Measurements from ENCODE around the gene RNF111. TPM values are rescaled to one million over a fixed set of nuclear protein-coding genes. Genes with fewer than 3 reads are reported as not detected.
A peak's percentile ranks its signal among the peaks of the same experiment; 100 is the strongest.

The RNF111 gene
- total and polyA plus RNA-seq, 2 experiments from 2014 or later = 14.4 to 24.5 TPM

- peaks cover 11% of the 10 kb centered on the region; the same call in 2 of the 3 replicates for H3K9me3 Mint-ChIP-seq
- ATAC-seq (no peak), DNase-seq (ENCODE audit: low spot score) (peak; percentile 42)
- no peak for TF ChIP-seq EZH2 (IDR thresholded peaks at IDR 0.05; ENCODE audit: low read depth, unreplicated experiment)
- no peak for TF ChIP-seq ZNF114 (CRISPR knock-in tag; IDR thresholded peaks at IDR 0.05)
- TF ChIP-seq STAT1 (IDR thresholded peaks at IDR 0.05; ENCODE audit: unreplicated experiment) = no peak
- no peak for TF ChIP-seq ZNF331 (CRISPR knock-in tag; IDR thresholded peaks at IDR 0.05; ENCODE audit: low read depth)
- TF ChIP-seq POLR2AphosphoS5 (IDR thresholded peaks at IDR 0.05; ENCODE audit: low read depth) = no peak
- TF ChIP-seq EZH2phosphoT487 (IDR thresholded peaks at IDR 0.05; ENCODE audit: unreplicated experiment) = no peak
- TF ChIP-seq JUNB (IDR thresholded peaks at IDR 0.05; ENCODE audit: unreplicated experiment) = no peak
- TF ChIP-seq REST (IDR thresholded peaks at IDR 0.05; ENCODE audit: unreplicated experiment) = no peak
- TF ChIP-seq, protein P1, sequence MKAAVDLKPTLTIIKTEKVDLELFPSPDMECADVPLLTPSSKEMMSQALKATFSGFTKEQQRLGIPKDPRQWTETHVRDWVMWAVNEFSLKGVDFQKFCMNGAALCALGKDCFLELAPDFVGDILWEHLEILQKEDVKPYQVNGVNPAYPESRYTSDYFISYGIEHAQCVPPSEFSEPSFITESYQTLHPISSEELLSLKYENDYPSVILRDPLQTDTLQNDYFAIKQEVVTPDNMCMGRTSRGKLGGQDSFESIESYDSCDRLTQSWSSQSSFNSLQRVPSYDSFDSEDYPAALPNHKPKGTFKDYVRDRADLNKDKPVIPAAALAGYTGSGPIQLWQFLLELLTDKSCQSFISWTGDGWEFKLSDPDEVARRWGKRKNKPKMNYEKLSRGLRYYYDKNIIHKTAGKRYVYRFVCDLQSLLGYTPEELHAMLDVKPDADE (IDR thresholded peaks at IDR 0.05) = no peak
- no peak for TF ChIP-seq ZNF462 (CRISPR knock-in tag; IDR thresholded peaks at IDR 0.05)
- TF ChIP-seq CTCF (conservative IDR thresholded peaks at IDR 0.05; ENCODE audit: low read depth in 2 of 2) = no peak
- TF ChIP-seq NANOG (IDR thresholded peaks at IDR 0.05; ENCODE audit: borderline replicate concordance) = no peak
- TF ChIP-seq CREB1 (CRISPR knock-in tag; IDR thresholded peaks at IDR 0.05; ENCODE audit: low read depth) = no peak
- H3K4me3 Mint-ChIP-seq = no peak overlapping the region
- peaks cover 19% of the 10 kb centered on the region for H3K36me3 Mint-ChIP-seq (ENCODE audit: low read depth)
- H3K27me3 Mint-ChIP-seq (ENCODE audit: insufficient read depth, low read depth, poor library complexity) = peaks cover 5% of the 10 kb centered on the region
- Histone ChIP-seq H2AFZ (no peak overlapping the region), H3K36me3 (ENCODE audit: insufficient read depth) (no peaks in the 10 kb centered on the region), H3K27ac (ENCODE audit: low read depth) (peak overlapping the region; percentile 56), H3K79me2 (replicated peaks; ENCODE audit: insufficient read depth) (peaks cover 96% of the 10 kb centered on the region), H3F3A (replicated peaks; ENCODE audit: low read depth) (no peaks in the 10 kb centered on the region), H3K9me2 (ENCODE audit: insufficient read depth) (no peaks in the 10 kb centered on the region), H3K4me2 (peak overlapping the region; percentile 13; the same call in 1 of the 2 replicates), H4K20me1 (replicated peaks; ENCODE audit: insufficient read depth) (peaks cover 17% of the 10 kb centered on the region), H3K4me3 (no peak overlapping the region), H3K4me1 (ENCODE audit: insufficient read depth) (peaks cover 9% of the 10 kb centered on the region), H3K27me3 (ENCODE audit: insufficient read depth) (no peaks in the 10 kb centered on the region)
- H3K27ac Mint-ChIP-seq = no peak overlapping the region; the same call in 1 of the 2 replicates
- peaks cover 6% of the 10 kb centered on the region for H3K4me1 Mint-ChIP-seq
These were observed 25.9 kb downstream of the RNF111 start for GRCh38 chr15:59013246-59013873.

All from GM23338 (cell line).